GM08714 (cell line): Measurements from ENCODE around the gene RORC.
"Not testable (repeated sequence)": the region's sequence is repeated elsewhere in the genome, so short reads cannot be mapped to it uniquely, and the experiment has no call there.

Source experiments
- H3K4me3 ChIP-seq: fragments of 200-500 bp; sonication (Bioruptor generic); 2 replicates; pipeline ENCODE4 v1.5.1; 2014; ENCODE audit warnings: mild to moderate bottlenecking, low read length, inconsistent platforms
- ZNF274 ChIP-seq: IDR thresholded peaks from 2 replicates; pipeline ENCODE4 v1.6.1; 2012; ENCODE audit warnings: mild to moderate bottlenecking, low read depth, low read length

RORC gene

DNA sequence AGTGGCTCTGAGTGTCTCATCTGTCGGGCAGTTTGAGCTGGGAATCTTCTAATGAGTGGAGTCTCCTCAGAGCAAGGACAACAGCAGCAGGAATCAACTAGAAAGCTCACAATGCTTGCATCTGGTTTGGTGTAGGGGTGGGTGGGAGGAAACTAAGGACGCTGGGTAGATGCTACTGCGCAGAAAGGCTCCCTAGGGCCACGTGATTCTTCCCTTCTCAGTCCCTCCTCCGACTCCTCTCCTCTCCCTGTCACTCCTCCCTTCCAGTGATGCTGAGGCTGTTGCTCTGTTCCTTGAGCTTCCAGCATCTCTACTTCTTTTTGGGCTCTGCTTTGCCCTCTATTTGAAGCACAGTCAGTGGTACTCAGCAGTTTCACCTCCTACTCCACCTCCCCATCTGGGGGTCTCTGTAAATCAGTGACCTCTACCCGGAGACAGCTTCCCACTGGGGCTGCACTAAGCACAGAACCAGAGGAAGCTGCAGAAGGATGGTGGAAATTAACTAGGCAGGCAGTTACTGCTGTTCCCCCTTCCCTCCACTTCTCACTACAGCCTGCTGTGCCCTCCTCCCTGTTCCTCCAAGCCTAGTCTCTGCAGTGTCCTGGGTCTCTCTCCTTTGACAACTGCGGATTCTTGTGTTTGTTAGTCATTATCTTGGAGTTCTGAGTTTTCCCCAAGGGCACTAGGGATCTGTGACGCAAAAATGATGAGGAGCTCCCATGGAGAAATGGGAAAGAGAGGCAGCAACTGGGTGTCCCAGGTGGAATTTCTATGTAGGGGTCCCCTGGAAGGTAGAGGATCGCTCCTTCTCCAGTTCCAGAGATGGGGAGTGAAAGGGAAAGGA is 32.2 kb downstream of the RORC start:
- no peak for TF ChIP-seq ZNF274
- no peak overlapping the region for H3K4me3 ChIP-seq

DNA sequence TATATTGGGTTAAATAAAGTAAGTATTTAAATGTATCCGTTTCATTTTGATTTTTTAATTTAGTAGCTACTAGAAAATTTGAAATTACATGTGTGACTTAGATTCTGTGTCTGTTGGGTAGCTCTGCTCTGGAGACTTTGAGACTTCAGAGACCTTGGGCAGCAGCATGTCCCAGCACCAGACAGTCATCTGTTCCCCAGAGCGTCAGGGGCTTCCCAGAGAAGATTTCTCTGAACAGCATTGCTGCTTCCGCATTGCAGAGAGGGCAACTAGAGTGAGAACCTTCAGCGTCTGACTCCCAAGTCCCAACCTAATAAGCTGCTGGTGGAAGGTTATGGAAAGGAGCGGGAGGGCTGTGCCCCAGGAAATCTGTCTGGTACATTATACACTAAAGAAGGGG is 33.0 kb downstream of the RORC start:
- no peak overlapping the region for H3K4me3 ChIP-seq
- TF ChIP-seq ZNF274 = no peak

DNA sequence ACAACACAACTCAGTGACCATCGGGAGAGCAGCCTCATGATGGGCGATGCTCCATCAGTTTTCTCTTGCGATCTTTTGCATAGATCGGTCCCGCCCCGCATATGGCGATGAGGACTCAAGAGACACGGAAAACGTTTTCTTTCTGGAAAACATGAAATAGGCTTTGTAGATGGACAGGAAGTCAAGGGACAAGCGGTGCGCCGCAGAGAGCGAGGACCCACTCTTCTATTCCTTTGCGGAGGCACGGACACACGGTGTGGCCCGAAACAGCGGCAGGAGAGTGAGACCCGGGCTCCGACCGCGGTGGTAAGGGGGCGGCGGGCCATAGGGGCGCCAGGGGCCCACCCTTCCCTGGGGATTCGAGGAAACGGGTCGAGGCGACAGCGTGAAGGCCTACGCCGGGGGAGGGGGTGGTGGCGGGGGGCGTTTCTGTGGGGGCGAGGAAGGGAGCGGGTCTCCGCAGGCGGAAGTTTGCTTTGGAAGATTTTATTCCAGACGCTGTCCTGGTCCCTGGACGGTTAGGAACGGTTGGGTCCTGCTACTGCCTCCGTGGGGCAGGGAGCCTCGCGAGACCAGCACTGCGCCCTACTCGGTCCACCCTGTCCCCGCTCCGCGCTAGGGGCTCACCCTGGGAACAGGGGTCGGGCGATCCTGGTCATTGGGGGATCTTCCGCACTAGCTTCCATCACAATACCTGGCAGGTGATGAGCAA is 40.5 kb downstream of the RORC start:
- TF ChIP-seq ZNF274 = no peak
- H3K4me3 ChIP-seq = peak overlapping the region; percentile 84

DNA sequence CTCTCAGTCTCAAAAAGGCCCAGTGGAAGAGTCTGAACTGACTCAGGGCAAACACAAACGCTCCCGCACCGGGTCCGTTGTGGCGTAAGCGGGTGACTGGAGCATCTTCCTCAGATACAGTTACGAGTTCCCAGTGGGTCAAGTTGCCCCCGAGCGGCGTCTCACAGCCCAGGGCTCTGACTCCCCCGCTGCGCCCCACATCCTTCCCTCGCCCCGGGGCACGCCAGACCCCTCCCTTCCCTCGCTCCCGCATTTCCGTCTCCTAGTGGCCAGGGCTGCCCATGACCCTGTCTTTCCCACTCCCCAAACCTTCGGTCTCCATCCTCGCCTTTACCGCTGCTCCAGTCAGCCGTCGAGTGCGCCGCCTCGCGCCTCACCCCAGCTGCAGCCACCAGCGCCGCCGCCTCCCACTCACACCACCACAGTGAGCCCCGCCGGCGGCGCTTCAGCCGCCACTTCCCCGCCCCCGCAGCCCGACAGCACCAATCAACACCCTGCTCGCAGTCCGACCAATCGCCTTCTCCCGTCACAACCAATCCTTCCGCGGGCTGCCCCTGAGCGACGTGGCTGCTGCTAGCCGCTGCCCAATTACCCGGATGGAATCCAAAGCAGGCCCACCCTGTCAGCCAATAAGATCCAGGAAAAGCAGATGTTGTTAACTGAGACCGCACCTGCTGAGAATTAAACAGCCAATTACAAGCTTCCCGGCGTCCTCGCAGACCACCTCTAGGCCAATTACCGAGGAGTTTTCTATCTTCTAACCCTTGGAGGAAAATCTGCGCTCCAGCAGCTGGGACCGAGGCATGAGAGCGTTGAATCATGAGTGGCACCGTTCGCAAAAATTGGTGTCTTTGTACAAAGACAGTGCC is 41.3 kb downstream of the RORC start, which contains the start of gene TDRKH:
TDRKH (minus strand) TSS at position 430 of the 869 bp plus-strand sequence. CDS start 7,478 bp downstream, outside the sequence.
- peak within 1 kb of the TSS; percentile 84 for H3K4me3 ChIP-seq
- TF ChIP-seq ZNF274 = no peak

DNA sequence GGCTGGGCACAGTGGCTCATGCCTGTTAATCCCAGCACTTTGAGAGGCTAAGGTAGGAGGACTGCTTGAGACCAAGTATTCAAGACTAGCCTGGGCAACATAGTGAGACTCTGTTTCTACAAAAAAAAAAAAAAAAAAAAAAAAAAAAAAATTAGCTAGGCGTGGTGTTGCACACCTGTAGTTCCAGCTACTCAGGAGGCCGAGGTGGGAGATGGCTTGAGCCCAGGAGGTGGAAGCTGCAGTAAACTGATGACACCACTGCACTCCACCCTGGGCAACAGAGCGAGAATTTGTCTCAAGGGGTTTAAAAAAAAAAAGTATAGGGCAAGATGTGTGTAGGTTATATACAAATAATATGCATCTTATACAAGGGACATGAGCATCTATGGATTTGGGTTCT is 43.9 kb downstream of the RORC start:
- H3K4me3 ChIP-seq = no peak overlapping the region
- TF ChIP-seq ZNF274 = no peak

DNA sequence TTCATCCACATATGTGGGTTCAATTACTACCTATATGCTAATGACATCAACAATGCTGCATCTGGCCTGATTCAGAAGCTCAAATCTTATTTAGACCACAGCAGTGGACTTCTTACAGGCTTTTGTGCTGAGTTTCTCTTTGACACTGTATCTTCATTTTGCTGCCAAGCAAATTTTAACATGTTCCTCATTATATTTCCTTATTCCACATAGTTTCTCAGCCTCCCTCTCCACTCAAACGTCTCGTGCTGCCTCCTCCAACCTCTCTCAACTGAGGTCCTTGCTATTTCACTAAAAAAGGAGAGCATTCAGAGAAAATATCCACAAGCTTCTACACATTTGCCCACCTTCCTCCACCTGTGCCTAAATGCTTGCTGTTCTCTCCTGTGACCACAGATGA is 47.8 kb downstream of the RORC start:
- no peak for TF ChIP-seq ZNF274
- no peak overlapping the region for H3K4me3 ChIP-seq

DNA sequence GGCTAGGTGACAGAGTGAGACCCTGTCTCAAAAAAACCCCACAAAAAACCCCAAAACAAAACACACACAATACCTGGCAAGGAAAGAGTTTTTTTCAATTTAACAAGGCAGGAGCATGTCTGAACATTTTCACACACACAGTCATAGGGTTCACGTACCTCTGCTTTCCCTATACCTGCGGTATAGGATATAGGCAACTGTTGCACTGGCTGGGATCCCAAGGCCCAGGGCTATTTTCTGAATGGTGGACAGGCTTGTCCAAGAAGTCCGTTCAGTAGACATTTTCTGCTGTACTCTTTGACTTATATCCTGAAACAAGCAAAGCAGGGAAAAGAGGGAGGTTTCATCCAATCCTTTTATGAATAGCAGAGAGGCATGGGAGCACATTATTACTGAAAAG is 48.9 kb downstream of the RORC start:
- no peak for TF ChIP-seq ZNF274
- H3K4me3 ChIP-seq = no peak overlapping the region

DNA sequence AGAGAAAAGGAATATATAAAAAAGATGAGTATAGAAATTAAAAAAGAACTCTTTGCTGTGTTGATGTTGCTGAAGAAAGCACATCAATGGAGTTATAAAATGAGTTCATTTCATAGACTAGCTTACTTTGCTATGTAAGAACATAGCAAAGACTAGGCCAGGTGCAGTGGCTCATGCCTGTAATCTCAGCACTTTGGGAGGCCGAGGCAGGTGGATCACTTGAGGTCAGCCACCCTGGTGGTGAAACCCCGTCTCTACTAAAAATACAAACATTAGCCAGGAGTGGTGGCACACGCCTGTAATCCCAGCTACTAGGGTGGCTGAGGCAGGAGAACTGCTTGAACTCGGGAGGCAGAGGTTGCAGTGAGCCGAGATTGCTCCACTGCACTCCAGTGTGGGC is 49.6 kb downstream of the RORC start:
- not testable (repeated sequence) for H3K4me3 ChIP-seq

DNA sequence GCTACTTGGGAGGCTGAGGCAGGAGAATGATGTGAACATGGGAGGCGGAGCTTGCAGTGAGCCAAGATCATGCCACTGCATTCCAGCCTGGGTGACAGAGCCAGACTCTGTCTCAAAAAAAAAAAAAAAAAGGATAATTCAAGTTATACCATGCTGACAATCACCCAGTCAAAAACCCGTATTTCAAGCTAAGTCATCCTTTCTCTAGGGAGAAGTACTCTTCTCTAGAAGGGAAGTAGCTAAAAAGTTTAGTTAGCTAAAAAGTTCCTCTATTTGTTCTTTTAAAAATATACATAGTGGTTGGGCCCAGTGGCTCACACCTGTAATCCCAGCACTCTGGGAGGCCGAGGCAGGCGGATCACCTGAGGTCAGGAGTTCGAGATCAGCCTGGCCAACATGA is 50.9 kb downstream of the RORC start:
- H3K4me3 ChIP-seq = not testable (repeated sequence)

DNA sequence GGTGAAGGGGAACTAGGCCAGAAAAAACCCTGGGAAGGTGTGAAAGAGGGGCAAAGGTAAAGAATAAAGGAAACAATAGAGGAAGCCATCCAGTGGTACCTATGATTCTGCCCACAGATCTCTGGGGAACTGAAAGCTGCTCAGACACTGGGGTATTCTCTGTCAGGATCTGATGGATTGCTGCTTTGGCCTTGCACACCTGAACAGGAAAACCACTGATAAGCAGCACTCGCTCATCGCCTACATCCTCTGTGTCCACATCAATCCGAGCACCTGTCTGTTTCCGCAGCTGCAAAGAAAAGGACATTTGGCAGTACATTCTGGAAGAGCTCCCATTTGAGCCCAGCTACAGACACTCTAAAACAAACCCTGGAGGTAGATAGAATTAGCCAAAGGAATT is 51.8 kb downstream of the RORC start:
- TF ChIP-seq ZNF274 = no peak
- H3K4me3 ChIP-seq = no peak overlapping the region

DNA sequence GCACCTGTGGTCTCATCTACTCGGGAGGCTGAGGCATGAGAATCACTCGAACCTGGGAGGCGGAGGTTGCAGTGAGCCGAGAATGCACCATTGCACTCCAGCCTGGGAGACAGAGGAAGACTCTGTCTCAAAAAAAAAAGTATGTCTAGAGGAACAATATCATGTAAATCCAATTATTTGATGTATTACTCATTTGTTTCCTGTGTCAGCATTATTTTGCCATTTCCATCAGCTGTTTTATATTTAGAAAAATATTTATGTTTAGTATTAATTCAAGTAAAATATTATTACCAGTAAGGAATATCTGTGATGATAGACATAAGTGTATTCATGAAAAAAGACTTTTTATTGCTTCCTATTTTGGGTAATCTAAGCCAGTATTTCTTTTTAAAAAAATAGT is 54.3 kb downstream of the RORC start:
- no peak for TF ChIP-seq ZNF274
- no peak overlapping the region for H3K4me3 ChIP-seq

DNA sequence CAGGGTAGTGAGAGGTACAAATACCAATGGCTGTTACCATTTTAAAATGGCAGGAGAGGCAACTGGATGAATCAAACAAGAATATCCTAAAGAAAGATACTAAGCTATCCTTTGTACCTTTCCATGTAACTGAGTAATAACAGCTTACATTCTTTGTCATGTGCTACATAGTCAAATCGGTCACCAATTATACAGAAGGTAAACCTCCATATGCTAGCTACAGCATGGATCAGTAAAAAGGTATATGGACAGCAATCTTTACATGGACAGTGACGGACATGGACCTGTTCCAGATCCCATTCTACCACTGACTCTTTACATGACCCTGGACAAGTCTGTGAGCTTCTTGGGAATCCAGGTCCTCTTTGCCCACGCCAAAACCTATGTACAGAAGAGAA is 54.9 kb downstream of the RORC start:
- H3K4me3 ChIP-seq = no peak overlapping the region
- TF ChIP-seq ZNF274 = no peak

DNA sequence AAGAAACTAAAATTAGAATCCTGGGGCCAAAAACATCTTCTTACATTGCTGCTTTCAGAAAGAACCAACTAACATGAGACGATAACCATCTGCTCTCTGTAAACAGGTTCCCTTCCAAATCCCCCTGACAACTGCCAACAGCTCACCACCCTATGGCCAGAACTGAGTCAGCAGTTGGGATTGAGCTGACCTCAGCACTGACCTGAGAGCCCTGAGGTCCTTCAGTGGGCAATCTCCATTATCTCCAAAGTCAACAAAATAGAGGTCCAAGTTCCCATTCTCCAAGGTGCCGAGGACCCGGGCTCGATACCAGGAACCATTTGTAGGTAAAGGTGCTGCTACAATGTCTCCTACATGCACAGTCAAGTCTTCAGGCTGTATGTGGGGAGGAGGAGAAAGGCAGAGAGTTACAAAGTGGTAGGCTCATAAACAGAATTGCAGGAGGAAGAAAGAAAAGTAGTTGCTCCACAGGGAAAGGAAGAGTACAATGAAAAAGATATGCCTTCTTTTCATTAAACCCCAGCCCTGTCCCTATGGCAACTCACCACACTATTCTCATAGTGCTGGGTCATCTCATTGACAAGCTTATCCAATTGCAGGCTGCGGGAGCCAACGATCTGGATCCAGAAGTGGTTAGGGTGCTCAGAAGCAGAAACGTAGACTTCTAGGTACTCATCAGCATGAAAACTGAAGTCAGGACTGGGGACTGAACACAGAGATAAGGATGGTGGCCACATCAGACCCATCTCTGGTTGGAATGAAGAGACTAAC is 55.5 kb downstream of the RORC start:
- TF ChIP-seq ZNF274 = no peak
- no peak overlapping the region for H3K4me3 ChIP-seq
